GM23248 (cell line): ENCODE results near the gene NXF1.

Source experiments
- EZH2 ChIP-seq: fragments of 200-600 bp; sonication (generic); IDR thresholded peaks from 2 replicates; pipeline ENCODE4 v1.6.1; 2018; ENCODE audit warnings: antibody characterized with exemption, mild to moderate bottlenecking; ENCODE audit not compliant: insufficient read depth, poor library complexity, severe bottlenecking
- EZH2phosphoT487 ChIP-seq: fragments of 200-600 bp; sonication (generic); IDR thresholded peaks from 2 replicates; pipeline ENCODE4 v1.6.1; 2018; ENCODE audit warnings: antibody characterized with exemption, moderate library complexity, mild to moderate bottlenecking, low read depth; ENCODE audit not compliant: insufficient read depth

- TF ChIP-seq EZH2 = no peak
- no peak for TF ChIP-seq EZH2phosphoT487
Observed at GRCh38 chr11:62811659-62812058, 6.4 kb upstream of the NXF1 start.
